Measurements from ENCODE around the gene KSR2.

- TF ChIP-seq CTCF (conservative IDR thresholded peaks at IDR 0.05; ENCODE audit: low read length) (no peak), EZH2phosphoT487 (IDR thresholded peaks at IDR 0.05; ENCODE audit: borderline replicate concordance, low read depth, low read length) (no peak)
Measured at GRCh38 chr12:117686210-117686609, 282.6 kb downstream of the KSR2 start.

All from OCI-LY7 (cell line).